Measurements from ENCODE around the gene AATK. TPM values are rescaled to one million over a fixed set of nuclear protein-coding genes. Genes with fewer than 3 reads are reported as not detected.

AATK gene
- total and polyA plus RNA-seq, 3 experiments from 2014 or later, result 0.29 to 0.55 TPM; not detected in 1

- Mint-ChIP-seq H3K27me3 (peaks cover 1 to 7% of the 10 kb centered on the region in 2 donors), H3K36me3 (no peaks in the 10 kb centered on the region), H3K4me3 (no peak overlapping the region), H3K27ac (no peak overlapping the region), H3K4me1 (no peaks in the 10 kb centered on the region), H3K9me3 (no peaks in the 10 kb centered on the region)
- no peaks in the 10 kb centered on the region for H3K36me3 ChIP-seq (ENCODE audit: insufficient read depth, low read length)
- H3K9me3 ChIP-seq (ENCODE audit: low read length), result no peaks in the 10 kb centered on the region
- H3K27me3 ChIP-seq (ENCODE audit: insufficient read depth, low read length, poor library complexity, severe bottlenecking), result no peaks in the 10 kb centered on the region
- POLR2A ChIA-PET, result no interaction called here
- no peak overlapping the region for H3K27ac ChIP-seq (ENCODE audit: low read depth, low read length)
- CTCF ChIA-PET, result interaction anchor here (0.9 kb wide), 1 partner anchor 10 kb away, joined by 3 read pairs; no protein-coding TSS in a partner anchor
- H3K4me3 ChIP-seq (ENCODE audit: low read length), result no peak overlapping the region
- no peaks in the 10 kb centered on the region for H3K4me1 ChIP-seq (ENCODE audit: insufficient read depth, low read length)
- no peak for DNase-seq
Measured at GRCh38 chr17:81143200-81143527, 22.9 kb downstream of the AATK start.

GRCh38 chr17:81142301-81143199, 23.5 kb downstream of the AATK start:
- peak; percentile 28 to 64 (median 43) for DNase-seq
- H3K27me3 Mint-ChIP-seq, result peaks cover 0 to 7% of the 10 kb centered on the region in 2 donors
- Histone ChIP-seq H3K27me3 (ENCODE audit: insufficient read depth, low read length, poor library complexity, severe bottlenecking) (no peaks in the 10 kb centered on the region), H3K9me3 (ENCODE audit: low read length) (no peaks in the 10 kb centered on the region), H3K36me3 (ENCODE audit: insufficient read depth, low read length) (no peaks in the 10 kb centered on the region), H3K4me3 (ENCODE audit: low read length) (no peak overlapping the region), H3K4me1 (ENCODE audit: insufficient read depth, low read length) (no peaks in the 10 kb centered on the region), H3K27ac (ENCODE audit: low read depth, low read length) (no peak overlapping the region)
- no peak overlapping the region for H3K4me3 Mint-ChIP-seq
- ChIA-PET CTCF (interaction anchor here (0.9 to 1.2 kb wide), 4 partner anchors 10 to 458 kb away, joined by 3 to 5 read pairs (median 3); no protein-coding TSS in a partner anchor), POLR2A (no interaction called here)
- no peaks in the 10 kb centered on the region for H3K9me3 Mint-ChIP-seq
- no peak overlapping the region for H3K27ac Mint-ChIP-seq
- H3K4me1 Mint-ChIP-seq, result no peaks in the 10 kb centered on the region
- no peaks in the 10 kb centered on the region for H3K36me3 Mint-ChIP-seq

- H3K9me3 ChIP-seq (ENCODE audit: low read length), result no peaks in the 10 kb centered on the region
- H3K9me3 Mint-ChIP-seq, result no peaks in the 10 kb centered on the region
- H3K4me1 ChIP-seq (ENCODE audit: insufficient read depth, low read length), result no peaks in the 10 kb centered on the region
- no peaks in the 10 kb centered on the region for H3K4me1 Mint-ChIP-seq
- H3K27ac Mint-ChIP-seq, result no peak overlapping the region
- H3K36me3 Mint-ChIP-seq, result no peaks in the 10 kb centered on the region
- no peaks in the 10 kb centered on the region for H3K27me3 ChIP-seq (ENCODE audit: insufficient read depth, low read length, poor library complexity, severe bottlenecking)
- no peak overlapping the region for H3K4me3 ChIP-seq (ENCODE audit: low read length)
- POLR2A ChIA-PET, result no interaction called here
- H3K4me3 Mint-ChIP-seq, result no peak overlapping the region
- no peak for DNase-seq
- no peak overlapping the region for H3K27ac ChIP-seq (ENCODE audit: low read depth, low read length)
- CTCF ChIA-PET, result interaction anchor here (1.4 kb wide), 1 partner anchor 8 kb away, joined by 3 read pairs; no protein-coding TSS in a partner anchor
- H3K36me3 ChIP-seq (ENCODE audit: insufficient read depth, low read length), result no peaks in the 10 kb centered on the region
- peaks cover 0 to 7% of the 10 kb centered on the region in 2 donors for H3K27me3 Mint-ChIP-seq
Measured at GRCh38 chr17:81140695-81141094, 25.3 kb downstream of the AATK start.

- Mint-ChIP-seq H3K4me3 (no peak overlapping the region), H3K4me1 (no peaks in the 10 kb centered on the region), H3K9me3 (no peaks in the 10 kb centered on the region), H3K27ac (no peak overlapping the region), H3K36me3 (no peaks in the 10 kb centered on the region), H3K27me3 (peaks cover 0 to 7% of the 10 kb centered on the region in 2 donors)
- Histone ChIP-seq H3K36me3 (ENCODE audit: insufficient read depth, low read length) (no peaks in the 10 kb centered on the region), H3K4me3 (ENCODE audit: low read length) (no peak overlapping the region), H3K27me3 (ENCODE audit: insufficient read depth, low read length, poor library complexity, severe bottlenecking) (no peaks in the 10 kb centered on the region), H3K9me3 (ENCODE audit: low read length) (no peaks in the 10 kb centered on the region), H3K27ac (ENCODE audit: low read depth, low read length) (no peak overlapping the region), H3K4me1 (ENCODE audit: insufficient read depth, low read length) (no peaks in the 10 kb centered on the region)
- POLR2A ChIA-PET, result no interaction called here
- DNase-seq, result no peak
- CTCF ChIA-PET, result interaction anchor here (1.4 kb wide), 1 partner anchor 9 kb away, joined by 3 read pairs; no protein-coding TSS in a partner anchor
Measured at GRCh38 chr17:81140018-81140417, 26.0 kb downstream of the AATK start.

GRCh38 chr17:81139428-81139827, 26.6 kb downstream of the AATK start:
- Histone ChIP-seq H3K4me1 (ENCODE audit: insufficient read depth, low read length) (no peaks in the 10 kb centered on the region), H3K4me3 (ENCODE audit: low read length) (no peak overlapping the region), H3K9me3 (ENCODE audit: low read length) (no peaks in the 10 kb centered on the region), H3K27me3 (ENCODE audit: insufficient read depth, low read length, poor library complexity, severe bottlenecking) (no peaks in the 10 kb centered on the region), H3K27ac (ENCODE audit: low read depth, low read length) (no peak overlapping the region), H3K36me3 (ENCODE audit: insufficient read depth, low read length) (no peaks in the 10 kb centered on the region)
- no peaks in the 10 kb centered on the region for H3K36me3 Mint-ChIP-seq
- ChIA-PET POLR2A (no interaction called here), CTCF (interaction anchor here (1.4 kb wide), 1 partner anchor 10 kb away, joined by 3 read pairs; no protein-coding TSS in a partner anchor)
- H3K4me3 Mint-ChIP-seq, result no peak overlapping the region
- H3K9me3 Mint-ChIP-seq, result no peaks in the 10 kb centered on the region
- no peak for DNase-seq
- H3K27me3 Mint-ChIP-seq, result peaks cover 0 to 7% of the 10 kb centered on the region in 2 donors
- H3K4me1 Mint-ChIP-seq, result no peaks in the 10 kb centered on the region
- no peak overlapping the region for H3K27ac Mint-ChIP-seq

- DNase-seq, result no peak
- H3K4me3 Mint-ChIP-seq, result no peak overlapping the region
- no peaks in the 10 kb centered on the region for H3K4me1 Mint-ChIP-seq
- POLR2A ChIA-PET, result no interaction called here
- no peaks in the 10 kb centered on the region for H3K9me3 Mint-ChIP-seq
- no peaks in the 10 kb centered on the region for H3K36me3 Mint-ChIP-seq
- H3K27ac Mint-ChIP-seq, result no peak overlapping the region
- CTCF ChIA-PET, result no interaction called here
- Histone ChIP-seq H3K36me3 (ENCODE audit: insufficient read depth, low read length) (no peaks in the 10 kb centered on the region), H3K27ac (ENCODE audit: low read depth, low read length) (no peak overlapping the region), H3K4me3 (ENCODE audit: low read length) (no peak overlapping the region), H3K27me3 (ENCODE audit: insufficient read depth, low read length, poor library complexity, severe bottlenecking) (no peaks in the 10 kb centered on the region), H3K9me3 (ENCODE audit: low read length) (no peaks in the 10 kb centered on the region), H3K4me1 (ENCODE audit: insufficient read depth, low read length) (no peaks in the 10 kb centered on the region)
- peaks cover 0 to 7% of the 10 kb centered on the region in 2 donors for H3K27me3 Mint-ChIP-seq
Measured at GRCh38 chr17:81138500-81138899, 27.5 kb downstream of the AATK start.

GRCh38 chr17:81138083-81138482, 27.9 kb downstream of the AATK start:
- Mint-ChIP-seq H3K4me1 (no peaks in the 10 kb centered on the region), H3K4me3 (no peak overlapping the region)

GRCh38 chr17:81137248-81137647, 28.8 kb downstream of the AATK start:
- Histone ChIP-seq H3K9me3 (ENCODE audit: low read length) (no peaks in the 10 kb centered on the region), H3K4me1 (ENCODE audit: insufficient read depth, low read length) (no peaks in the 10 kb centered on the region), H3K4me3 (ENCODE audit: low read length) (no peak overlapping the region), H3K27me3 (ENCODE audit: insufficient read depth, low read length, poor library complexity, severe bottlenecking) (no peaks in the 10 kb centered on the region), H3K36me3 (ENCODE audit: insufficient read depth, low read length) (no peaks in the 10 kb centered on the region), H3K27ac (ENCODE audit: low read depth, low read length) (no peak overlapping the region)
- Mint-ChIP-seq H3K9me3 (no peaks in the 10 kb centered on the region), H3K4me1 (no peaks in the 10 kb centered on the region), H3K27ac (no peak overlapping the region), H3K4me3 (no peak overlapping the region), H3K27me3 (peaks cover 0 to 6% of the 10 kb centered on the region in 2 donors), H3K36me3 (no peaks in the 10 kb centered on the region)
- no peak for DNase-seq
- CTCF ChIA-PET, result no interaction called here
- POLR2A ChIA-PET, result no interaction called here

More at GRCh38 chr17:81138083-81138482, 27.9 kb downstream of the AATK start:
- CTCF ChIA-PET, result no interaction called here
- Histone ChIP-seq H3K27me3 (ENCODE audit: insufficient read depth, low read length, poor library complexity, severe bottlenecking) (no peaks in the 10 kb centered on the region), H3K9me3 (ENCODE audit: low read length) (no peaks in the 10 kb centered on the region), H3K27ac (ENCODE audit: low read depth, low read length) (no peak overlapping the region), H3K36me3 (ENCODE audit: insufficient read depth, low read length) (no peaks in the 10 kb centered on the region), H3K4me3 (ENCODE audit: low read length) (no peak overlapping the region), H3K4me1 (ENCODE audit: insufficient read depth, low read length) (no peaks in the 10 kb centered on the region)
- Mint-ChIP-seq H3K27me3 (peaks cover 0 to 7% of the 10 kb centered on the region in 2 donors), H3K36me3 (no peaks in the 10 kb centered on the region), H3K27ac (peak overlapping the region in 1 of 8 donors; percentile 29), H3K9me3 (no peaks in the 10 kb centered on the region)
- POLR2A ChIA-PET, result no interaction called here
- DNase-seq, result no peak

All from CD8-positive, alpha-beta memory T cell (primary cell).